Rectal smooth muscle tissue (tissue), 1 donor: ENCODE measurements around the gene HTR4.

Source experiments
- H3K27ac ChIP-seq: one replicate; pipeline ENCODE4 v1.7.0; 2013; ENCODE audit warnings: low read depth, low read length, inconsistent platforms
- H3K27me3 ChIP-seq: one replicate; pipeline ENCODE4 v1.7.0; 2013; ENCODE audit warnings: low read length; ENCODE audit not compliant: control insufficient read depth, insufficient read depth
- H3K36me3 ChIP-seq: one replicate; pipeline ENCODE4 v1.7.0; 2013; ENCODE audit warnings: low read length; ENCODE audit not compliant: control insufficient read depth, insufficient read depth
- H3K4me1 ChIP-seq: one replicate; pipeline ENCODE4 v1.7.0; 2013; ENCODE audit warnings: low read length; ENCODE audit not compliant: control insufficient read depth, insufficient read depth
- H3K4me3 ChIP-seq: one replicate; pipeline ENCODE4 v1.7.0; 2013; ENCODE audit warnings: low read length
- H3K9ac ChIP-seq: one replicate; pipeline ENCODE4 v1.7.0; 2013; ENCODE audit warnings: low read length

Gene HTR4

DNA sequence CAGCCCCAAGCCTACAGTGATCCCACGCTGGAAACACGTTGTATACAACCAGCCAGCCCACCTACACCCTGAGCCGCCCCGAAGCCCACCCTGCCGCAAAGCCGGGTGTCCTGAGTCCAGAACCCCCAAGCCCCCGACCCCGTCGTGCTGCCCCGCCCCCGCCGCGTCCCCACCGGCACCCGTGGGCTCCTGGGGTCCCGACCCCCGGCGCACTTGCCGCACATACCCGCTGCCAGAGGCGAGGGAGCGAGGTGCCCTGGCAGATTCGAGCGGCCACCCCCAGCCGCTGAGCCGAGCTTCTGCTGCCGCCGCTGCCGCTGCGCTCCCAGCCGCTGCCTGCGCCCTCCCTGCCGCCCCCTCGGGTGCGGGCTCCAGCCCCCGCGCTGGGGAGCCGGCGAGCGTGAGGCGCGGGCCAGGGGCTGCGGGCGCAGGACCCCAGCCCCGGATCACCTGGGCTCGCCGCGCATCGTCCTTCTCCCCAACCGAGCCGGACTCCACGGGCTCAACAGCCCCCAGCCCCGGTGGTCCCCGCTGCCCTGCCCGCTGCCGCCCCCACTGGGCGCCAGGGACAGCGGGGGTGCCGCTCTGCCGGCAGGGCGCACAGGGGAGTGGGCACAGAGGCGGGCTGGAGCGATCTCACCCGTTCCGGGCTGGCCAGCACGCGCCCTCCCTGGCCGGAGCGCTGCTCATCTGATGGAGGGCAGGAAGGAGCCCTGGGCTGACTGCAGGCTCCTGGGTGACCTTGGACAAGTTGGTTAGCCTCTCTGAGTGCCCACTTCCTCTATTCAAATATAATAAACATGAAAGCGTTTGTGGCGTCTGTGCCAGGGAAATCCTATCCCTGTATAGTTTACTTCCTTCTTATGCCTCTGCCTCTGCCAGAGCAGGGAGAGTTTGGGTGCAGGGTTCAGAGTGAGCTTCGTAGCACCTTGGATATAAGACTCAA, at the start of gene HTR4:
Gene HTR4 (minus strand): TSS at position 692 of the 946 bp plus-strand sequence. CDS start 17,513 bp downstream, outside the sequence.
- H3K9ac ChIP-seq, result peak within 1 kb of the TSS; percentile 59
- peak within 1 kb of the TSS; percentile 66 for H3K4me3 ChIP-seq
- H3K27me3 ChIP-seq, result peaks cover 4% of the 10 kb centered on the region
- no peaks in the 10 kb centered on the region for H3K4me1 ChIP-seq
- H3K36me3 ChIP-seq, result no peaks in the 10 kb centered on the region
- H3K27ac ChIP-seq, result peak within 1 kb of the TSS; percentile 47

GRCh38 chr5:148702019-148702596, 47.8 kb upstream of the HTR4 start:
- Histone ChIP-seq H3K9ac (no peak overlapping the region), H3K4me3 (no peak overlapping the region), H3K27me3 (no peaks in the 10 kb centered on the region), H3K4me1 (peaks cover 2% of the 10 kb centered on the region), H3K36me3 (no peaks in the 10 kb centered on the region), H3K27ac (no peak overlapping the region)

DNA sequence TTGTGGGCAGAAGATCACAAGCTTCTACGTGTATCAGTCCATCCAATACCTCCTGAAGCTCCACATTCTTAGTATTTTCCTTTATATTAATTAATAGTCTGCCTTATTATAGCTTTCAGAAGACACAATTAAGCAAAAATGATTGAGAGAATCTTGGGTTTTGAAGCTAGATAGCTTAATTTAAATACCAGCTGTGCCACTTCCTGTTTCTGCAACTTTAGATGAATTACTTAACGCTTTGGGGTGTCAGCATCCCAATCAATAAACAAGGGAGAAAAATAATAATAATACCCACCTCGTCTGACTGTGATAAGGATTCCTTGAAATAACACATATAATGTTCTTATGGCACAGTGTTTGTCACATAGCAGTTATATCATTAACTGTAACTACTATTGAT, 44.7 kb upstream of the HTR4 start:
- Histone ChIP-seq H3K4me1 (peaks cover 10% of the 10 kb centered on the region), H3K9ac (no peak overlapping the region), H3K36me3 (no peaks in the 10 kb centered on the region), H3K27me3 (no peaks in the 10 kb centered on the region), H3K4me3 (no peak overlapping the region), H3K27ac (no peak overlapping the region)

- Histone ChIP-seq H3K27me3 (no peaks in the 10 kb centered on the region), H3K9ac (no peak overlapping the region), H3K4me1 (peaks cover 10% of the 10 kb centered on the region), H3K27ac (no peak overlapping the region), H3K36me3 (no peaks in the 10 kb centered on the region), H3K4me3 (no peak overlapping the region)
Observed at GRCh38 chr5:148697809-148698196, 43.5 kb upstream of the HTR4 start.

GRCh38 chr5:148697180-148697808, 43.0 kb upstream of the HTR4 start:
- Histone ChIP-seq H3K4me3 (no peak overlapping the region), H3K9ac (no peak overlapping the region), H3K27me3 (no peaks in the 10 kb centered on the region), H3K27ac (peak overlapping the region; percentile 58), H3K4me1 (peaks cover 10% of the 10 kb centered on the region), H3K36me3 (no peaks in the 10 kb centered on the region)

DNA sequence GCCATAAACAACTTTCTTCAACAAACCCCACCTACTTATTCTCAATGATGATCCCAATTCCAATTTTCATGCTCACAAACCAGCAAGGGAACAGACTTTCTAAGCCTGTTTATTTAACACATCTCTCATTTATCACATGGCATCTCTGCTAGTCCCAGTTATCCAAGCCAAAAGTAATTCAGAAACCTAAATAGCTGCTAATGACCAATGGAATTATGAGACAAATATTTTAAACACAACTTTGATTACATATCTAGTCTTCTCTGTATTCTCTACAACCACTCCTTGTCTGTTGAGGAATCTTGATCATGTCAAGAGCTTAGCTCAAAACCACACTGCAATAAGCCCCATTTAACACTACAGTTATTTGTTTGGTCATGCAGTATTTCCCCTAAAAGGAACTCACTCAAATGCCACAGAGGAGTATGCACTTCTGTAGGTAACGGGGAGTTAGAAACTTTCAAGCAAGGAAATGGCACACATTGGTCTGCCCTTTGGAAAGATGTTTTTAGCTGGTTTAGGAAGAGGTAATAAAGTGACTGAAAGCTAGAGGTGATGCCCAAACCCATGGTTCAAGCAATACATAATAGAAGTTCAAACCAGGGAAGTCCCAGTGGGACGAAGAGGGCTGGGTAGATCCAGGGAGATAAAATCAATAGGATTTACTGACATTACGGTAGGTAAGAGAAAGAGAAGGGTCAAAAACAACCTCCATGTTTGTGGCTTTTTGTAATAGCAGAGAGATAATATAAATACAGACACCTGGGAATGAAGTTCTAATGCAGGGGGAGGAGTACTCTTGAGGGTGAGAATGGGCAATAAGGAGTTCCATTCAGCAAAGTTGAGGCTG, 42.1 kb upstream of the HTR4 start:
- Histone ChIP-seq H3K36me3 (no peaks in the 10 kb centered on the region), H3K27ac (peak overlapping the region; percentile 58), H3K4me1 (peaks cover 10% of the 10 kb centered on the region), H3K27me3 (no peaks in the 10 kb centered on the region), H3K9ac (no peak overlapping the region), H3K4me3 (no peak overlapping the region)

DNA sequence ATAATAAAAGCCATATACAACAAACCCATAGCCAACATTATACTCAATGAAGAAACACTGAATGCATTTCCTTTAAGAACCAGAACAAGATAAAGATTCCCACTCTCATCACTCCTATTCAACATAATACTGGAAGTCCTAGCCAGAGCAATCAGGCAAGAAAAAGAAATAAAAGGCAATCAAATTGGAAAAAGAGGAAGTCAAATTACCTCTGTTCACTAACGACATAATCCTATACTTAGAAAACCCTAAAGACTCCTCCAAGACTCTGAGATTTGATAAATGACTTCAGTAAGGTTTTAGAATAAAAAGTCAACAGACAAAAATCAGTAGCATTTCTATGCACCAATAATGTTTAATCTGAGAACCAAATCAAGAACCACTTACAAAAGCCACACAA, 36.6 kb upstream of the HTR4 start:
- Histone ChIP-seq H3K4me3 (no peak overlapping the region), H3K27me3 (no peaks in the 10 kb centered on the region), H3K36me3 (no peaks in the 10 kb centered on the region), H3K27ac (no peak overlapping the region), H3K4me1 (no peaks in the 10 kb centered on the region), H3K9ac (no peak overlapping the region)

- no peak overlapping the region for H3K4me3 ChIP-seq
- H3K9ac ChIP-seq, result no peak overlapping the region
- no peak overlapping the region for H3K27ac ChIP-seq
- no peaks in the 10 kb centered on the region for H3K36me3 ChIP-seq
- H3K27me3 ChIP-seq, result no peaks in the 10 kb centered on the region
- no peaks in the 10 kb centered on the region for H3K4me1 ChIP-seq
Observed at GRCh38 chr5:148688787-148689186, 34.5 kb upstream of the HTR4 start.

DNA sequence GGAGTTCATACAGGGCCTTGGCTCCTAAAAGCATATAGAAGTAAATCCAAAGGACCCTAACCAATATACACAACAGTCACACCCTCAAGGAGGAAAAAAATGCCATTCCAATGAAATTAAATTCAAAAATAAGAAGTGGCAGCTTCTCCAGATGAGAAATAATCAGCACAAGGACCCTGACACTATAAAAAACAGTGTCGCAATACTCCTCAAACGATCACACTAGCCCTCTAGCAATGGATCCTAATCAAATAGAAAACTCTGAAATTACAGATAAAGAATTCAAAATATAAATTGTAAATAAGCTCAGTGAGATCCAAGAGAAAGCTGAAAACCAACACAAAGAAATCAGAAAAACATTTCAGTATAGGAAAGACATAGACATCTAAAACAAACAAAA, 33.5 kb upstream of the HTR4 start:
- H3K27ac ChIP-seq, result no peak overlapping the region
- H3K27me3 ChIP-seq, result no peaks in the 10 kb centered on the region
- no peaks in the 10 kb centered on the region for H3K36me3 ChIP-seq
- no peak overlapping the region for H3K4me3 ChIP-seq
- H3K4me1 ChIP-seq, result no peaks in the 10 kb centered on the region
- H3K9ac ChIP-seq, result no peak overlapping the region

DNA sequence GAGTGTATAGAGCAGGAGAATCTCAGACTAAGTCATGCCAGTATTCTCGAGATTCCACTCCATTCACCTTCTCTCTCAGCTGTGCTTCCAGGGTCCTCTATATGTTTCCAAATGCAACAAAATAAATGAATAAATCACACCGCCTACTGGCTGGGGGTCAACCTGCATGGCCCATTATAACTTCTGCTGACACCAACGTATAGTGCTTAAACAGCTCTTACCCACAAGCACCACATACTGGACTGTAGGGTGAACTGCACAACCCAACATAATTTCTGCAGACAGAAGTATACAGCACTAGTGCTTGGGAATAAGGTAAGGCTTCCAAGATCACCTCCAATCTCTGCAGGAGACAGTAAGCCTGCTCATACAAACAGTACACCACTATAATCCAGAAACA, 33.1 kb upstream of the HTR4 start:
- Histone ChIP-seq H3K27me3 (no peaks in the 10 kb centered on the region), H3K27ac (no peak overlapping the region), H3K4me3 (no peak overlapping the region), H3K9ac (no peak overlapping the region), H3K4me1 (no peaks in the 10 kb centered on the region), H3K36me3 (no peaks in the 10 kb centered on the region)

DNA sequence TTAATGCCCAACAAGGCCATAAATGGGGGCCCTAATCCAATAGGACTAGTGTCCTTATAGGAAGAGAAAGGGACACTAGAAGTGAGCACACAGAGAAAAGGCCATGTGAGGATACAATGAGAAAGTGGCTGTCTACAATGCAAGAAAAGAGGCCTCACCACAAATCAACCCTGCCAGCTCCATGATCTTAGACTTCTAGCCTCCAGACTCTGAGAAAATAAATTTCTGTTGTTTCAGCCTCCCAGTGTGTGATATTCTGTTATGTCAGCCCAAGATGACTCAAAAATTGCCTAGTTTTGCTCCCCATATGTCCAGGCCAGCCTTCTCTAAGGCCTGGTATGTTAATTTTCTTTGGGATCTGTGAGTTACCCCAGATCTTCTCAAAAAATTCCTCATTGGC, 32.3 kb upstream of the HTR4 start:
- no peaks in the 10 kb centered on the region for H3K36me3 ChIP-seq
- no peak overlapping the region for H3K27ac ChIP-seq
- H3K4me1 ChIP-seq, result no peaks in the 10 kb centered on the region
- no peak overlapping the region for H3K9ac ChIP-seq
- no peaks in the 10 kb centered on the region for H3K27me3 ChIP-seq
- no peak overlapping the region for H3K4me3 ChIP-seq
